ENCODE measurements around the gene CELF5.

The CELF5 gene

DNA sequence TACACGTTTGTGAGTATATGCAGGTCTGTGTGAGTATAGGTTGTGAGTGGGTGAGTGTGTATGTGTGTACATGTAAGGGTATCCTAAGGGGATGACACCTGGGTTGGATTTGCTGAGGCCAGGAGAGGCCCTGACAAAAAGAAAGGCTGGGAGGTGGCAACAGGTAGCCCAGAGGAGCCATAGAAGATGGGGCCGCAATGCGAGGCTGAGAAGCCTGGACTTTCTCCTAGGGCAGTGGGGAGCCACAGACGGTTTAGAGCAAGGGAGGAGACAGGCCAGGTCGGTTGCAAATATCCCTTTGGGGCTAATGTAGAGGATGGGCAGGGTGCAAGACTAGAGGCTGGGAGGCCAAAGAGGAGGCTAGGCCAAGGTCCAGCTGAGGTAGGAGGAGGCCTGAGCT is 54.3 kb downstream of the CELF5 start:
- TF ChIP-seq ZFX (IDR thresholded peaks at IDR 0.05; ENCODE audit: borderline replicate concordance), result no peak
- TF ChIP-seq, protein P1, sequence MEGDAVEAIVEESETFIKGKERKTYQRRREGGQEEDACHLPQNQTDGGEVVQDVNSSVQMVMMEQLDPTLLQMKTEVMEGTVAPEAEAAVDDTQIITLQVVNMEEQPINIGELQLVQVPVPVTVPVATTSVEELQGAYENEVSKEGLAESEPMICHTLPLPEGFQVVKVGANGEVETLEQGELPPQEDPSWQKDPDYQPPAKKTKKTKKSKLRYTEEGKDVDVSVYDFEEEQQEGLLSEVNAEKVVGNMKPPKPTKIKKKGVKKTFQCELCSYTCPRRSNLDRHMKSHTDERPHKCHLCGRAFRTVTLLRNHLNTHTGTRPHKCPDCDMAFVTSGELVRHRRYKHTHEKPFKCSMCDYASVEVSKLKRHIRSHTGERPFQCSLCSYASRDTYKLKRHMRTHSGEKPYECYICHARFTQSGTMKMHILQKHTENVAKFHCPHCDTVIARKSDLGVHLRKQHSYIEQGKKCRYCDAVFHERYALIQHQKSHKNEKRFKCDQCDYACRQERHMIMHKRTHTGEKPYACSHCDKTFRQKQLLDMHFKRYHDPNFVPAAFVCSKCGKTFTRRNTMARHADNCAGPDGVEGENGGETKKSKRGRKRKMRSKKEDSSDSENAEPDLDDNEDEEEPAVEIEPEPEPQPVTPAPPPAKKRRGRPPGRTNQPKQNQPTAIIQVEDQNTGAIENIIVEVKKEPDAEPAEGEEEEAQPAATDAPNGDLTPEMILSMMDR (IDR thresholded peaks at IDR 0.05), result no peak
- H3K27ac ChIP-seq, result no peak overlapping the region

DNA sequence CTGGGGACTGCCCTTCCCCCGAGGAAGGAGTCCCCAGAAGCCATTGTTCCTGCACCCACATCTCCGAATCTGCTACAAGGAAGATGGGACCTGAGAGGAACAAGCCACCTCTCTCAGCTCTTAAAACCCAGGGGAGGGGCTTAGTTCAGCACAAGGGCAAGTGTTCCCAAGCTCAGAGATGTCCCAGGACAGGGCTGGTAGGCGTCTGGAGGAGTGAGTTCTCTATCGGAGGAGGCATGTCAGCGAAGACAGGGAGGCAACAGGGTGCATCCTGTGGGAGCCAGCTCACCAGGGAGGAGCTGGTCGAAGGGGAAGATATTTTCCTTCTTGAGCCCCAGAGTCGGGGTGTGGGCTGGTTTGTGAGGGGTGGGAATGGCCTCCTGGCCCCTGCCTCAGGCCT is 54.8 kb downstream of the CELF5 start:
- no peak for TF ChIP-seq ZFX (IDR thresholded peaks at IDR 0.05; ENCODE audit: borderline replicate concordance)
- TF ChIP-seq, protein P1 (IDR thresholded peaks at IDR 0.05), result no peak
- no peak overlapping the region for H3K27ac ChIP-seq

DNA sequence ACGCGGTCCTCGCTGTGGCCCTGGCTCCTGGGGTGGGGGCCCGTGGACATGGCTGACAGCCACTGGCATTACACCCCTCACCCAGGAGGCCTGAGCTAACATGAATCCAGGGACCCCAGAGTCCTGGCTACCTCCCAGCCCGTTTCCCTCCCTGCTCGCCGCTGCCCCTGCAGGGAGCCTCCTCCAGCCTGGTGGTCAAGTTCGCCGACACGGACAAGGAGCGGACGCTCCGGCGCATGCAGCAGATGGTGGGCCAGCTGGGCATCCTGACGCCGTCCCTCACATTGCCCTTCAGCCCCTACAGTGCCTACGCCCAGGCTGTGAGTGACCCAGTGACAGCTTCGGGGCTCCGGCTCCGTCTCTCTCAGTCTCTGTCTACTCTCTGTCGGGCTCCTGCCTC is 56.6 kb downstream of the CELF5 start:
- no peak overlapping the region for H3K27ac ChIP-seq
- TF ChIP-seq, protein P1 (IDR thresholded peaks at IDR 0.05), result no peak
- TF ChIP-seq ZFX (IDR thresholded peaks at IDR 0.05; ENCODE audit: borderline replicate concordance), result no peak

DNA sequence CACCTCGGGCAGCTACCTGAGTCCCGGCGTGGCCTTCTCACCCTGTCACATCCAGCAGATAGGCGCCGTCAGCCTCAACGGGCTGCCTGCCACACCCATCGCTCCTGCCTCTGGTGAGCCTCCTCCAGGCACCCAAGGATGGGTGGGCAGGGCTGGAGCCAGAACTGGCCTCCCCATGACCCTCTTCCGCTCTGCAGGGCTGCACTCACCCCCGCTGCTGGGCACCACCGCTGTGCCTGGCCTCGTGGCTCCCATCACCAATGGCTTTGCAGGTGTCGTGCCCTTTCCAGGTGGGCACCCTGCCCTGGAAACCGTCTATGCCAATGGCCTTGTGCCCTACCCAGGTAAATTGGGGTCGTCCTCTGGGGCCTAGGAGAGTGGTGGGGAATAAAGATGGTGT is 57.7 kb downstream of the CELF5 start:
- TF ChIP-seq ZFX (IDR thresholded peaks at IDR 0.05; ENCODE audit: borderline replicate concordance), result no peak
- TF ChIP-seq, protein P1 (IDR thresholded peaks at IDR 0.05), result no peak
- no peak overlapping the region for H3K27ac ChIP-seq

DNA sequence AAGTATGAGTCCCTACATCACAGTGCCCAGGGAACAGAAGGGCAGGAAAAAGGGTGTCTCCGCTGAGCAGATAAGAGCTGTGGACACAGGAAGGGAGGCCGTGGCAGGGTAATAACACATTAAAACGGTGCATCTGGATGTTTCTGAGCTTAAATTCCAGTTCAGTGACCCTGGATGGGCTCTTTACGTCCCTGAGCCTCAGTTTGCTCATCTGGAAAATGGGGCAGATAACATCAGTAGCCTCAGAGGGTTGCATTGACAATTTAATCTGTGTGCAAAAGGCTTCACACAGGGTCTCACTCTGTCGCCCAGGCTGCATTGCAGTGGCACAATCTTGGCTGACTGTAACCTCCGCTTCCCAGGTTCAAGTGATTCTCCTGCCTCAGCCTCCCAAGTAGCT is 58.1 kb downstream of the CELF5 start:
- TF ChIP-seq, protein P1 (IDR thresholded peaks at IDR 0.05), result no peak
- TF ChIP-seq ZFX (IDR thresholded peaks at IDR 0.05; ENCODE audit: borderline replicate concordance), result no peak
- no peak overlapping the region for H3K27ac ChIP-seq

DNA sequence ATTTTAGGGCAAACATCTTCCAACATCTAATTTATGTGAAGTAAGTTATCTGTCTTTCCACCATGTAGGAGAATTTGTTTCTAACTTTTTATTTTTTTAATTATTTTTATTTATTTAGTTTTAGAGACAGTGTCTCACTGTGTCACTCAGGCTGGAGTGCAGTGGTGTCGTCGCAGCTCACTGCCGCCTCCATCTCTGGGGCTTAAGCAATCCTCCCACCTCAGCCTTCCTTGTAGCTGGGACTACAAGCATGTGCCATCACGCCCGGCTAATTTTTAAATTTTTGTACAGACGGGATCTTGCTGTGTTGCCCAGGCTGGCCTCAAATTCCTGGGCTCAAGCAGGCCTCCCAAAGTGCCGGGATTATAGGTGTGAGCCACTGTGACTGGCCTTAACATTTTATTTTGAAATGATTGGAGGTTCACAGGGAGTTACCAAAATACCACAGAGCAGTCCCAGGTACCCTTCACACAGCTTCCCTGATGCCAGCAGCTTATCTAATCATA is 58.8 kb downstream of the CELF5 start:
- TF ChIP-seq ZFX (IDR thresholded peaks at IDR 0.05; ENCODE audit: borderline replicate concordance), result no peak
- TF ChIP-seq, protein P1 (IDR thresholded peaks at IDR 0.05), result no peak
- H3K27ac ChIP-seq, result no peak overlapping the region

DNA sequence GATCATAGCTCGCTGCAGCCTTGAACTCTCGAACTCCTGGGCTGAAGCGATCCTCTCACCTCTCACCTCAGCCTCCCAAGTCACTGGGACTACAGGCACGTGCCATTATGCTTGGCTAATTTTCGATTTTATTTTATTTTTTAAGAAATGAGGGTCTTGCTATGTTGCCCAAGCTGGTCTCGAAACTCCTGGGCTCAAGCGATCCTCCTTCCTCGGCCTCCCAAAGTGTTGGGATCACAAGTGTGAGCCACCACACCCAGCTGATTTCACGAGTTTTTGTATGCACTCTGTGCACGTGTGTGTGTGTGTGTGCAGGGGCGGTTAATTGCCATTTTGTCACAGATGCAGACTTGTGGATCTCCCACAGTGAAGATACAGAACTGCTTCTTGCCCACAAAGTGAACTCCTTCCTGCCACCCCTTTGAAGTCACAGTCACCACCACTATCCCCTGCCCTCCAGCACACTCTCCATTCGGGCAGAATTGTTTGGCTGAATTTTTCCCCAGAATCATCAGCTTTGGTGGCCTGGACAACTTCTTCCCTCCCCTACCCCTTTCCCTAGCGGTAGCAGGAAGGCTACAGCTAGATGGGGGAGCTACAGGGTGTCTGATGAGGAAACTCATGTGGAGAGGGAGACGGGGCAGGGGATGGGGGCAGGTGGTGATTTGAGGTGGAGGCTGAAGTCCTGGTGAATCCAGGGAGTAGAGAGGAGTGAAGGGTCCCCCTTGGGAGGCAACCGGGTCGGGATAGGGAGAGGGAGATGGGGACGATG is 59.6 kb downstream of the CELF5 start:
- H3K27ac ChIP-seq, result peak overlapping the region; percentile 73
- TF ChIP-seq, protein P1 (IDR thresholded peaks at IDR 0.05), result no peak
- TF ChIP-seq ZFX (IDR thresholded peaks at IDR 0.05; ENCODE audit: borderline replicate concordance), result no peak

Data from 22Rv1 (cell line).